ENCODE data around the gene C19orf53.
A peak's percentile ranks its signal among the peaks of the same experiment; 100 is the strongest.
"Not testable (repeated sequence)": the region's sequence is repeated elsewhere in the genome, so short reads cannot be mapped to it uniquely, and the experiment has no call there.

Gene C19orf53

GRCh38 chr19:13783565-13784500 lies 9.6 kb downstream of the C19orf53 start:
- no peak overlapping the region for H3K4me3 ChIP-seq (ENCODE audit: low read length)
- no peak overlapping the region for H4K8ac ChIP-seq (ENCODE audit: low read depth, low read length)
- H3K27ac ChIP-seq (ENCODE audit: low read depth, low read length): no peak overlapping the region
- no peak overlapping the region for H2AK5ac ChIP-seq (ENCODE audit: low read length)
- H3K4me2 ChIP-seq (ENCODE audit: low read length): no peak overlapping the region
- no peak overlapping the region for H3K18ac ChIP-seq (ENCODE audit: low read length)
- DNase-seq: no peak
- H3K4ac ChIP-seq (ENCODE audit: low read depth, low read length): peak overlapping the region; percentile 17
- H2BK15ac ChIP-seq (replicated peaks; ENCODE audit: low read depth): no peak overlapping the region
- H3K9ac ChIP-seq (ENCODE audit: low read length): no peak overlapping the region
- no peaks in the 10 kb centered on the region for H3K4me1 ChIP-seq (ENCODE audit: control insufficient read depth, low read depth, low read length)
- no peaks in the 10 kb centered on the region for H3K79me1 ChIP-seq (ENCODE audit: low read length)
- H3K23ac ChIP-seq (ENCODE audit: low read length): no peak overlapping the region
- H3K27me3 ChIP-seq (ENCODE audit: insufficient read depth, low read length, poor library complexity): no peaks in the 10 kb centered on the region
- H2BK5ac ChIP-seq (ENCODE audit: low read length): no peak overlapping the region
- H4K5ac ChIP-seq (ENCODE audit: low read length): no peak overlapping the region
- H3K56ac ChIP-seq (ENCODE audit: low read length): no peak overlapping the region
- no peaks in the 10 kb centered on the region for H3K79me2 ChIP-seq (ENCODE audit: control insufficient read depth, insufficient read depth, low read length)
- peaks cover 5% of the 10 kb centered on the region for H3K36me3 ChIP-seq (ENCODE audit: control insufficient read depth, insufficient read depth, low read length)
- H2BK120ac ChIP-seq (ENCODE audit: low read depth, low read length): no peak overlapping the region
- WGBS (ENCODE audit: extremely low coverage, insufficient coverage, low lambda C conversion rate): no CpG with 5 or more reads among the region's 18 CpGs

GRCh38 chr19:13784731-13785452 lies 10.6 kb downstream of the C19orf53 start:
- Histone ChIP-seq H3K4me3 (ENCODE audit: low read length) (no peak overlapping the region), H2BK120ac (ENCODE audit: low read depth, low read length) (no peak overlapping the region), H2AK5ac (ENCODE audit: low read length) (no peak overlapping the region), H3K79me1 (ENCODE audit: low read length) (no peaks in the 10 kb centered on the region), H3K27ac (ENCODE audit: low read depth, low read length) (no peak overlapping the region), H3K4me1 (ENCODE audit: control insufficient read depth, low read depth, low read length) (no peaks in the 10 kb centered on the region), H3K79me2 (ENCODE audit: control insufficient read depth, insufficient read depth, low read length) (no peaks in the 10 kb centered on the region), H3K9ac (ENCODE audit: low read length) (peak overlapping the region; percentile 48), H3K4ac (ENCODE audit: low read depth, low read length) (no peak overlapping the region), H3K18ac (ENCODE audit: low read length) (no peak overlapping the region), H2BK15ac (replicated peaks; ENCODE audit: low read depth) (no peak overlapping the region), H3K36me3 (ENCODE audit: control insufficient read depth, insufficient read depth, low read length) (no peaks in the 10 kb centered on the region), H3K23ac (ENCODE audit: low read length) (no peak overlapping the region), H3K4me2 (ENCODE audit: low read length) (no peak overlapping the region), H2BK5ac (ENCODE audit: low read length) (peak overlapping the region; percentile 79), H4K8ac (ENCODE audit: low read depth, low read length) (peak overlapping the region; percentile 16), H4K5ac (ENCODE audit: low read length) (no peak overlapping the region), H3K56ac (ENCODE audit: low read length) (peak overlapping the region; percentile 78), H3K27me3 (ENCODE audit: insufficient read depth, low read length, poor library complexity) (no peaks in the 10 kb centered on the region)
- peak; percentile 82 for DNase-seq
- WGBS (ENCODE audit: extremely low coverage, insufficient coverage, low lambda C conversion rate): no CpG with 5 or more reads among the region's 17 CpGs

- H3K4me3 ChIP-seq (ENCODE audit: low read length): no peak overlapping the region
- no peaks in the 10 kb centered on the region for H3K79me1 ChIP-seq (ENCODE audit: low read length)
- no peak overlapping the region for H2BK120ac ChIP-seq (ENCODE audit: low read depth, low read length)
- no peak overlapping the region for H2BK5ac ChIP-seq (ENCODE audit: low read length)
- H3K4me2 ChIP-seq (ENCODE audit: low read length): no peak overlapping the region
- no peak overlapping the region for H3K27ac ChIP-seq (ENCODE audit: low read depth, low read length)
- no peak overlapping the region for H2AK5ac ChIP-seq (ENCODE audit: low read length)
- H3K36me3 ChIP-seq (ENCODE audit: control insufficient read depth, insufficient read depth, low read length): no peaks in the 10 kb centered on the region
- no peak for DNase-seq
- no peak overlapping the region for H2BK15ac ChIP-seq (replicated peaks; ENCODE audit: low read depth)
- no peak overlapping the region for H4K8ac ChIP-seq (ENCODE audit: low read depth, low read length)
- H3K27me3 ChIP-seq (ENCODE audit: insufficient read depth, low read length, poor library complexity): no peaks in the 10 kb centered on the region
- H4K5ac ChIP-seq (ENCODE audit: low read length): no peak overlapping the region
- H3K56ac ChIP-seq (ENCODE audit: low read length): no peak overlapping the region
- no peak overlapping the region for H3K9ac ChIP-seq (ENCODE audit: low read length)
- H3K4me1 ChIP-seq (ENCODE audit: control insufficient read depth, low read depth, low read length): no peaks in the 10 kb centered on the region
- no peak overlapping the region for H3K4ac ChIP-seq (ENCODE audit: low read depth, low read length)
- H3K23ac ChIP-seq (ENCODE audit: low read length): no peak overlapping the region
- H3K79me2 ChIP-seq (ENCODE audit: control insufficient read depth, insufficient read depth, low read length): no peaks in the 10 kb centered on the region
- no CpG with 5 or more reads among the region's 8 CpGs for WGBS (ENCODE audit: extremely low coverage, insufficient coverage, low lambda C conversion rate)
- H3K18ac ChIP-seq (ENCODE audit: low read length): no peak overlapping the region
These were observed 14.7 kb downstream of the C19orf53 start for GRCh38 chr19:13788991-13789390.

- Histone ChIP-seq H3K79me1 (ENCODE audit: low read length) (no peaks in the 10 kb centered on the region), H2AK5ac (ENCODE audit: low read length) (no peak overlapping the region), H3K9ac (ENCODE audit: low read length) (no peak overlapping the region), H3K79me2 (ENCODE audit: control insufficient read depth, insufficient read depth, low read length) (no peaks in the 10 kb centered on the region), H3K4ac (ENCODE audit: low read depth, low read length) (no peak overlapping the region), H3K27ac (ENCODE audit: low read depth, low read length) (no peak overlapping the region), H4K8ac (ENCODE audit: low read depth, low read length) (no peak overlapping the region), H4K5ac (ENCODE audit: low read length) (no peak overlapping the region), H3K4me1 (ENCODE audit: control insufficient read depth, low read depth, low read length) (no peaks in the 10 kb centered on the region), H3K36me3 (ENCODE audit: control insufficient read depth, insufficient read depth, low read length) (no peaks in the 10 kb centered on the region), H3K23ac (ENCODE audit: low read length) (no peak overlapping the region), H3K4me3 (ENCODE audit: low read length) (no peak overlapping the region), H2BK120ac (ENCODE audit: low read depth, low read length) (no peak overlapping the region), H2BK15ac (replicated peaks; ENCODE audit: low read depth) (no peak overlapping the region), H3K56ac (ENCODE audit: low read length) (no peak overlapping the region), H2BK5ac (ENCODE audit: low read length) (no peak overlapping the region), H3K27me3 (ENCODE audit: insufficient read depth, low read length, poor library complexity) (no peaks in the 10 kb centered on the region), H3K18ac (ENCODE audit: low read length) (no peak overlapping the region), H3K4me2 (ENCODE audit: low read length) (no peak overlapping the region)
- no peak for DNase-seq
- WGBS (ENCODE audit: extremely low coverage, insufficient coverage, low lambda C conversion rate): no CpG with 5 or more reads among the region's 8 CpGs
These were observed 16.1 kb downstream of the C19orf53 start for GRCh38 chr19:13790354-13790753.

GRCh38 chr19:13793317-13793716 lies 19.1 kb downstream of the C19orf53 start:
- H2AK5ac ChIP-seq (ENCODE audit: low read length); H3K23ac ChIP-seq (ENCODE audit: low read length); H2BK120ac ChIP-seq (ENCODE audit: low read depth, low read length); H3K36me3 ChIP-seq (ENCODE audit: control insufficient read depth, insufficient read depth, low read length); H3K4me1 ChIP-seq (ENCODE audit: control insufficient read depth, low read depth, low read length); H3K27me3 ChIP-seq (ENCODE audit: insufficient read depth, low read length, poor library complexity); H4K8ac ChIP-seq (ENCODE audit: low read depth, low read length); H4K5ac ChIP-seq (ENCODE audit: low read length); H3K9ac ChIP-seq (ENCODE audit: low read length); H3K56ac ChIP-seq (ENCODE audit: low read length); DNase-seq; H3K18ac ChIP-seq (ENCODE audit: low read length); H3K4me2 ChIP-seq (ENCODE audit: low read length); H2BK15ac ChIP-seq (replicated peaks; ENCODE audit: low read depth); H3K79me1 ChIP-seq (ENCODE audit: low read length); H3K27ac ChIP-seq (ENCODE audit: low read depth, low read length); H3K4me3 ChIP-seq (ENCODE audit: low read length); H2BK5ac ChIP-seq (ENCODE audit: low read length): not testable (repeated sequence)
- H3K79me2 ChIP-seq (ENCODE audit: control insufficient read depth, insufficient read depth, low read length): peaks cover 14% of the 10 kb centered on the region
- H3K4ac ChIP-seq (ENCODE audit: low read depth, low read length): peak overlapping the region; percentile 21
- WGBS (ENCODE audit: extremely low coverage, insufficient coverage, low lambda C conversion rate): no CpG with 5 or more reads among the region's 9 CpGs

Data from mesendoderm (in vitro differentiated cells).